Adipocyte (in vitro differentiated cells): ENCODE results near the gene AP2S1.
A peak's percentile ranks its signal among the peaks of the same experiment; 100 is the strongest.
"Not testable (repeated sequence)": the region's sequence is repeated elsewhere in the genome, so short reads cannot be mapped to it uniquely, and the experiment has no call there.

Experiments used
- DNase-seq: peaks from one replicate; pipeline ENCODE4 v3.0.0-alpha.2; 2015; ENCODE audit warnings: low read depth
- H3K27me3 ChIP-seq: replicated peaks from 2 replicates; pipeline ENCODE4 v1.7.0; 2013; ENCODE audit warnings: mild to moderate bottlenecking, low read length, moderate library complexity; ENCODE audit not compliant: control insufficient read depth, insufficient read depth
- H3K36me3 ChIP-seq: 2 replicates; pipeline ENCODE4 v1.7.0; 2013; ENCODE audit warnings: low read length, mild to moderate bottlenecking, moderate library complexity; ENCODE audit not compliant: control insufficient read depth, insufficient read depth, severe bottlenecking
- H3K4me1 ChIP-seq: 2 replicates; pipeline ENCODE4 v1.7.0; 2013; ENCODE audit warnings: mild to moderate bottlenecking, low read length, moderate library complexity; ENCODE audit not compliant: control insufficient read depth, insufficient read depth
- H3K4me3 ChIP-seq: 2 replicates; pipeline ENCODE4 v1.7.0; 2013; ENCODE audit warnings: mild to moderate bottlenecking, low read length, moderate library complexity
- H3K9ac ChIP-seq: 2 replicates; pipeline ENCODE4 v1.7.0; 2013; ENCODE audit warnings: mild to moderate bottlenecking, low read length, moderate library complexity
- H3K9me3 ChIP-seq: 2 replicates; pipeline ENCODE4 v1.7.0; 2013; ENCODE audit warnings: mild to moderate bottlenecking, low read length, moderate library complexity; ENCODE audit not compliant: control insufficient read depth

The AP2S1 gene

DNA sequence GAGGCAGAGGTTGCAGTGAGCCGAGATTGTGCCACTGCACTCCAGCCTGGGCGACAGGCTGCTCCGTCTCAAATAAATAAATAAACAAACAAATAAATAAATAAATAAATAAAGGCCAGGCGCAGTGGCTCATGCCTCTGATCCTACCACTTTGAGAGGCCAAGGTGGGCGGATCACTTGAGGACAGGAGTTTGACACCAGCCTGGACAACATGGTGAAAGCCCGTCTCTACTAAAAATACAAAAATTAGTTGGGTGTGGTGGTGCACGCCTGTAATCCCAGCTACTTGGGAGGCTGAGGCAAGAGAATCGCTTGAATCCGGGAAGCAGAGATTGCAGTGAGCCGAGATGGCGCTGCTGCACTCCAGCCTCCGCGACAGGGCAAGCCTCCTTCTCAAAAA lies 4.1 kb upstream of the AP2S1 start:
- not testable (repeated sequence) for H3K9ac ChIP-seq, H3K36me3 ChIP-seq, H3K27me3 ChIP-seq, DNase-seq, H3K4me3 ChIP-seq, H3K9me3 ChIP-seq
- peaks cover 19% of the 10 kb centered on the region for H3K4me1 ChIP-seq

DNA sequence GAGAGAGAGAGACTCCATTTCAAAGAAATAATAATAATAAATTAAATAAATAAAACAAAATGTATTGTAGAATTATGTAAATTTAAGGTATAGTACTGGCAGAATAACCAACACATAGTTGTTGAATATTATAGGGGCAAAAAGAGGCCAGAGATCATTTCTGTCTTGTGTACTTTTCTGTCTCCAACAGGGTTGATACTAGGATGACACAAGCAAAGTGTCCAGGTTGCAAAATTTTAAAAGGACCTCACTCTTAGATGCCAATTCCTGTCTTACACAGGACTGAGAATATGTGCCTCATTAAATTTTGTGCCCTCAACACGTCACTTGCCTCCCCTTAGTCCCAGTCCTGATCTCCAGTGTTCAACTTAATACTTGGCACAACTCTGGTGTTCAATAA lies 2.2 kb upstream of the AP2S1 start:
- no peak for DNase-seq
- Histone ChIP-seq H3K27me3 (no peaks in the 10 kb centered on the region), H3K4me1 (peaks cover 23% of the 10 kb centered on the region), H3K9ac (no peak overlapping the region), H3K4me3 (no peak overlapping the region), H3K36me3 (peaks cover under 1% of the 10 kb centered on the region), H3K9me3 (no peaks in the 10 kb centered on the region)

DNA sequence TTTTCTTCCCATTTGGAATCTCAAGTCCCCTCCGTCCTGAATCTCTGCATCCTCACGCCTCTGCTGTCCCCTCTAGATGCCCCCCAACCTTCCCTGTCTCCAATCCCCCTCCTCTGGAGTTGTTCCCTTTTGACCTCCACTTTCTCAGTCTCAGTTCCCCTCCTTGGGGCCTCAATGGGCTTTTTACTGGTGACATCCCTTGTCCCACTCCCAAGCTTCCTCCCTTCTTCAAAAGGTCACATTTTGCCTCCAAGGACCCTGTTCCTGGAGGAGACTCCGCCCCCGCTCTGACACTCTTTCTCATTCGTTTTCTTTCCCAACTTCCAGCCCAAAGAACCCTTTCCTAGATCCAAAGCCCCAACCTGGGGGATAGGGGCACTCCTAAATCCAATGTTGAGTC lies 1.0 kb downstream of the AP2S1 start:
- H3K9ac ChIP-seq, result peak overlapping the region; percentile 95

DNA sequence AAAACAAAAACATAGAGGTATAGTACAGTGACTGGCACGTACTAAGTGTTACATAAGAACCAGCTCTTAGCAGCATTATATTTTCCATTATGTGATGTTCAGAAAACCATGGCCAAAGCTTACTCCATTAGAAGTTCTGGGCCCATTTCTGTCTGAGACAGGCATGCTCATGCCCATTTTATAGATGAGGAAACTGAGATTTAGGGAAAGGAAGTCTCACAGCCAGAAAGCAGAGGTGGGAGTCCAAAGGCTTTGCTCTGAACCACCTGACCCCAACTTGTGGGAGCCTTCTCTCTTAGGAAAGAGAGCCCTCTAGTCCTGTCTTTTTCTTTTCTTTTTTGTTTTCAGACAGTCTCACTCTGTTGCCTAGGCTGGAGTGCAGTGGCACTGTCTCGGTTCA lies 2.3 kb downstream of the AP2S1 start:
- Histone ChIP-seq H3K4me3 (no peak overlapping the region), H3K9me3 (no peaks in the 10 kb centered on the region), H3K36me3 (peaks cover 29% of the 10 kb centered on the region), H3K4me1 (peaks cover 8% of the 10 kb centered on the region), H3K27me3 (no peaks in the 10 kb centered on the region), H3K9ac (no peak overlapping the region)
- DNase-seq, result no peak

More for the DNA sequence above, 1.0 kb downstream of the AP2S1 start:
- Histone ChIP-seq H3K4me1 (peaks cover 8% of the 10 kb centered on the region), H3K27me3 (no peaks in the 10 kb centered on the region), H3K9me3 (no peaks in the 10 kb centered on the region), H3K4me3 (peak overlapping the region; percentile 95), H3K36me3 (peaks cover 16% of the 10 kb centered on the region)
- peak; percentile 46 for DNase-seq

DNA sequence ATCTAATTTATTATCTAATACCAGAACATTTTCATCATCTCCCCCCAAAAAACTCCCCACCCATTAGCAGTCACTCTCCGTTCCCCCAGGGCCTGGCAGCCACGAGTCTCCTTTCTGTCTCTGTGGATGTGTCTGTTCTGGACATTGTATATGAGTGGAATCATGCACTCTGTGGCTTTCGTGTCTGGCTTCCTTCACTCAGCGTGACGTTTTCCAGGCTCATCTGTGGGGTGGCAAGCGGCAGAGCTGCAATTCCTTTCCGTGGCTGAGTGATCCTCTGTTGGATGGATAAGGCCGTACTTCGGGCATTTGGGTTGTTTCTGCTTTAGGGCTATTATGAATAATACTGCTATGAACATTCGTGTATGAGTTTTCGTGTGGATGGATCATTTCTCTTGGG lies 3.1 kb downstream of the AP2S1 start:
- peaks cover 37% of the 10 kb centered on the region for H3K36me3 ChIP-seq
- no peak for DNase-seq
- no peaks in the 10 kb centered on the region for H3K27me3 ChIP-seq
- H3K4me3 ChIP-seq, result no peak overlapping the region
- H3K9me3 ChIP-seq, result no peaks in the 10 kb centered on the region
- no peak overlapping the region for H3K9ac ChIP-seq
- peaks cover 8% of the 10 kb centered on the region for H3K4me1 ChIP-seq

DNA sequence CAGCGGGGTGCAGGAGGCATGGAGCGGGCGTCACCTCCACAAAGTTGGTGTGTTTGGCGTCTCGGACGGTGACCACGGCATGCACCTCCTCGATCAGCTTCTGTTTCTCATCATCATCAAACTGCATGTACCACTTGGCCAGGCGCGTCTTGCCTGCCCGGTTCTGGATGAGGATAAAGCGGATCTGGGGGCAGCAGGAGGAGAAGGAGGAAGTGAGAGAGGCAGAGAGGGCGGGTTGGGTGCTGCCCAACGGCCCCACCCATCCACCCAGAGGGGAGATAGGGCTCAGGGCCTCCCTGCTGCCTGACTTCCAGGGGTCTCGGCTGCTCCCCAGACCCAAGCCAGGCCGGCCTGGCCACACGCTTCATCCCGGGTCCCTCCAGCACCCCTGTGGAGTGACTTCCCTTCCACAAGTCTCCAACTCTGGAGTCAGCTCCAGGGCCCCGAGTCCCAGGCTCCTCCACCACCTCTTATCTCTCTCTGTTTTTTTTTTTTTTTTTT lies 4.6 kb downstream of the AP2S1 start:
- peaks cover 46% of the 10 kb centered on the region for H3K36me3 ChIP-seq
- no peak overlapping the region for H3K9ac ChIP-seq
- peaks cover 18% of the 10 kb centered on the region for H3K4me1 ChIP-seq
- no peaks in the 10 kb centered on the region for H3K27me3 ChIP-seq
- DNase-seq, result no peak
- no peak overlapping the region for H3K4me3 ChIP-seq
- no peaks in the 10 kb centered on the region for H3K9me3 ChIP-seq

DNA sequence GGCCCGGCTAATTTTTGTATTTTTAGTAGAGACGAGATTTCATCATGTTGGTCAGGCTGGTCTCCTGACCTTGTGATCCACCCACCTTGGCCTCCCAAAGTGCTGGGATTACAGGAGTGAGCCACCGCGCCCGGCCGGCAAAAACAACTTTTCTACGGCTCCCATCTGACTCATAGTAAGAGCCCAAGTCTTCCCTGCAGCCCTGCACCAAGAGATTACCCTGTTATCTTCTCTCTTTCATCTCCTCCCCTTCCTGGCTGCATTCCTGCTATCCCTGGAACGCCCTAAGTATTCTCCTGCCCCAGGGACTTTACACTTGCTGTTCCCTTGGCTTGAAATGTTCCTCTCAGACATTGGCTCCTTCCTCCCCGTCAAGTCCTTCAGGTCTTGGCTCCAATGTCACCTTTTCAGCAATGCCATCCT lies 6.6 kb downstream of the AP2S1 start:
- no peaks in the 10 kb centered on the region for H3K9me3 ChIP-seq
- peaks cover 59% of the 10 kb centered on the region for H3K36me3 ChIP-seq
- H3K27me3 ChIP-seq, result no peaks in the 10 kb centered on the region
- no peak overlapping the region for H3K9ac ChIP-seq
- H3K4me3 ChIP-seq, result no peak overlapping the region
- peaks cover 18% of the 10 kb centered on the region for H3K4me1 ChIP-seq
- DNase-seq, result no peak

DNA sequence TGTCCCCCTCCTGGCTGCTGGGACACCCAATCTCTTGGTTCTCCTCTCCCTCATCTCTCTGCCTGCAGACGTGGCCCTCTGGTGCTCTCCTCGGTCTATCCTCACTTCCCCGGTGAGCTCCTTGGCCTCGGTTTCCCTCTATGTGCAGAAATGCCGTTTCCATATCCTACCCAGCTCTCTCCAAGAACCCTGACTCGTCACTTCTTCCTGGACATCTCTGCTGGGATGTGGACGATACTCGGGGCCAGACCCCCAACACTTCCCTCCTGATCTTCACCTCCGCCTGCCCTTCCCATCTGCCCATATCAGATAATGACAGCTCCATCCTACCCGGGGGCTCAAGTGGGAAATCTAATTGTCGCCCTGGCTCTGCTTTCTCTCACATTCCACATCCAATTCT lies 7.9 kb downstream of the AP2S1 start:
- H3K4me1 ChIP-seq, result peaks cover 14% of the 10 kb centered on the region
- DNase-seq, result no peak
- H3K9me3 ChIP-seq, result no peaks in the 10 kb centered on the region
- H3K9ac ChIP-seq, result no peak overlapping the region
- H3K4me3 ChIP-seq, result no peak overlapping the region
- peaks cover 69% of the 10 kb centered on the region for H3K36me3 ChIP-seq
- H3K27me3 ChIP-seq, result no peaks in the 10 kb centered on the region

DNA sequence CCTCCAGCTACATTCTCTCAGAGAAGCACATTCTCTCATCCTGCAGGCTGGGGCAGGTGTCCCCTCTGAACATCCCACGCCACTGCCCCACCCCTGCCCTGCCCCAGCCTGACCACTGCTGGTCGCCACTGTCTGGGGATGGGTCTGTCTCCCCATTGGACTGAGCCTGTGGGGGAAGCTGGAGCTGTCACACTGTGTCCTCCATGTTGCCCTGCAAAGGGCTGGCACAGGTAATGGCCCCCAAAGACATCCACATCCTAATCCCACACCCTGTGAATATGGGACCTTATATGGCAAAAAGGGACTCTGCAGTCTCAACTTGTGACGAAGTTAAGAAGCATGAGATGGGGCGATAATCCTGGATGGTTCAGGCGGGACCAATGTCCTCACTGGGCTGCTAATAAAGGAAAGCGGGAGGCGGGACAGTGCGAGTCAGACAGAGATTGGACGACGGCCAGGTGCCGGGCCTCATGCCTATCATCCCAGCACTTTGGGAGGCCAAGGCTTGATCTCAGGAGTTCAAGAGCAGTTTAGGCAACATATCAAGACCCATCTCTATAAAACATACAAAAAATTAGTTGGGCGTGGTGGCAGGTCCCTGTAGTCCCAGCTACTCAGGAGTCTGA lies 9.1 kb downstream of the AP2S1 start:
- no peaks in the 10 kb centered on the region for H3K9me3 ChIP-seq
- H3K9ac ChIP-seq, result peak overlapping the region; percentile 57
- H3K27me3 ChIP-seq, result no peaks in the 10 kb centered on the region
- H3K4me1 ChIP-seq, result peaks cover 14% of the 10 kb centered on the region
- no peak overlapping the region for H3K4me3 ChIP-seq
- DNase-seq, result peak; percentile 44
- H3K36me3 ChIP-seq, result peaks cover 72% of the 10 kb centered on the region

DNA sequence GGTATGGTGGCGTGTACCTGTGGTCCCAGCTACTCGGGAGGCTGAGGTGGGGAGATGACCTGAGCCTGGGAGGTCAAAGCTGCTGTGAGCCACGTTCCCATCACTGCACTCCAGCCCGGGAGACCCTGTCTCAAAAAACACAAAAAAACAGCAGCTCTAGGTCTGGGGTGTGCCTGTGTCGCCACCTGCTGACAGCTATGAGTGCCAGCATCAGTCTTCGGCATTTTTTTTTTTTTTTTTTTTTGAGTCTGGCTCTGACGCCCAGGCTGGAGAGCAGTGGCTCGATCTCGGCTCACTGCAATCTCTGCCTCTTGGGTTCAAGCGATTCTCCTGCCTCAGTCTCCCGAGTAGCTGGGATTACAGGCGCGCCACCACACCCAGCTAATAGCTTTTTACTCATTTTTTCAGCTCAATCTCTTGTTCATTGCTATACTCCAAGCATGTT lies 10.1 kb downstream of the AP2S1 start:
- Histone ChIP-seq H3K9me3 (no peaks in the 10 kb centered on the region), H3K36me3 (peaks cover 78% of the 10 kb centered on the region), H3K9ac (peak overlapping the region; percentile 34), H3K27me3 (no peaks in the 10 kb centered on the region), H3K4me3 (no peak overlapping the region), H3K4me1 (peaks cover 14% of the 10 kb centered on the region)
- peak; percentile 85 for DNase-seq

DNA sequence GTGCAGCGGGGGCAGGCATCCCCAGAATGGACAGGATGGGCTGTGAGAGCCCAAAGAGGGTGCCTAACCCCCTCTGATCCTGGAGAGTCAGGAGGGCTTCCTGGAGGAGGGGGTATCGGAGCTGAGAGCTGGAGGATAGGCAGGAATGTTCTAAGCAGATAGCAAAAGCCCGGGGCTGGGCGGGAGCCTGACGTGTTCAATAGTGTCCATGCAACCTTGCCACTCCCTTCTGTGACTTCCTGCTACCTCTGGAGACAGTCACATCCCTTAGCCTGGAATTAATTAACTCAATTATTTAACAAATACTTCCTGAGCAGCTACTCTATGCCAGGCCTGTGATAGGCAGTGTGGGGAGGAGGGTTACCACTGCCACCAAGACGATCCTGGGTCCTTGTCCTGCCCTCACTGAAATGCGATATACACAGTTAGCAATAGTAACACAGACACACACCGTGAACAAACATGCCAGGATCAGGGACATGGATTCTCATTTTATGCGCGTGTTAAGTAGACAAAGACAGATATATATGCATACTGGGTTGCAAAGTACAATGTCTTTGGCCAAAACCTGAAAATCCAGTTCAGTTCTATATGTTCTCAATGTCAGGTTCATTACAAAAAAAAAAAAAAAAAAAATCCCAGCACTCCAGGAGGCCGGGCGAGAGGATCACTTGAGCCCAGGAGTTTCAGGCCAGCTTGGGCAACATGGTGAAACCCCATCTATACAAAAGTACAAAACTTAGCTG lies 10.7 kb downstream of the AP2S1 start:
- peaks cover 76% of the 10 kb centered on the region for H3K36me3 ChIP-seq
- H3K9me3 ChIP-seq, result no peaks in the 10 kb centered on the region
- no peak overlapping the region for H3K4me3 ChIP-seq
- H3K4me1 ChIP-seq, result peaks cover 14% of the 10 kb centered on the region
- peak overlapping the region; percentile 34 for H3K9ac ChIP-seq
- DNase-seq, result peak; percentile 17
- no peaks in the 10 kb centered on the region for H3K27me3 ChIP-seq
